GF-D8 (cell line): ENCODE measurements around the gene WWOX.

Experiments used
- DNase-seq: peaks from one replicate; lab custom pipeline; 2025; lab: John Stamatoyannopoulos, UW

Gene WWOX

DNA sequence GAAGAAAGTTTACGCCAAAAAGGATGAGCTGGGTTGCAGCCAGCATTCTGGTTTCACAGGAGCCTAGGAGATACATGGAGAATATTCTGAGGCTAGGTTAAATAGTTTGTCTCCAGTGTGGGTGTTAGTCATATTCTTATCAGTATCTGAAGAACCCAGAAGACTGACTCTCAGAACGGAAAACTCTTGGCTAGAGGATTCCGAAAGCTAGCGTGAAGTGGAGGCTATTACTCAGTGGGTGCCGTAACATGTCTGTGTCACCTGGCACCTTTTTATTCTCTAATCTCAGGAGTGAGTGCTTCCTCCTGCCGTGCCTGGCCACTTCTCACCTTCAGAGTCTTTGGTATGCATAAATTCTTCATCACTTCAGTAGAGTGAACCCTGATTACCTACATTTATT lies 199.5 kb downstream of the WWOX start:
- DNase-seq: no peak

DNA sequence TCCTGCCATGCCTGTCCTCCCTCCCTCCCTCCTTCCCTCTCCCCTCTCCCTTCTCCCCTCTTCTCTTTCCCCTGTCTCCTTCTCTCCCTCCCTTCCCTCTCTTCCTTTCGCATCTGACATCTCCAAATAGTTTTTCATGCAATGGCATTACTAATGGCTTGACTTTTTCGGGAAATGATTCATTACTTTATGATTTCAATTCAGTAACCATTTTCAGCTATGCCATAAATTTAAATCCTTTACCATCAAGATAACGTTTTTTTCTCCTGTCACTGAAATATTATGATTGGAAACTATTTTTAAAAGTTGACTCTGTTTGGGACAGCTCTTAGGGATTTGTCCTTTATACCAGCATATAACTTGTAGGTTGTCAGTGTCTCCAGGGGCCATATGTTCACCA lies 201.0 kb downstream of the WWOX start:
- no peak for DNase-seq

DNA sequence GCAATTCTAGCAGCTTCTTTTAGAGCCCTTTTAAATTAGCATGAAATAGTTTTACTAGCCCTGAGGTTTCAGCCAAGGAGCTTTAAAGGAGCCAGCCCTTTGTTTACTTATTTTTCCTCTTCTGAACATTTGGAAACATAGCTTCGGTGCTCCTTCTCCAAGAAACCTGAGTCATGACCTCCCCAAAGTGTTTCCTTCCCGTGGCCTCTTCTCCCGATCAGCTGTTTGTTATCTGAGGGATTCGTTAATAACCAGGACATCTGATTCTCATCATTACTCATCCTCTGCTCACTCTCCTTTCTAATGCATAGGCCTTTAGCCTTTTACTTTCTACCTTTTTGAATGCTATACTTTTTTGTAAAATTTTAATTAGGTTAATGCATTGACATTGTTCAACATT lies 204.5 kb downstream of the WWOX start:
- DNase-seq: no peak

DNA sequence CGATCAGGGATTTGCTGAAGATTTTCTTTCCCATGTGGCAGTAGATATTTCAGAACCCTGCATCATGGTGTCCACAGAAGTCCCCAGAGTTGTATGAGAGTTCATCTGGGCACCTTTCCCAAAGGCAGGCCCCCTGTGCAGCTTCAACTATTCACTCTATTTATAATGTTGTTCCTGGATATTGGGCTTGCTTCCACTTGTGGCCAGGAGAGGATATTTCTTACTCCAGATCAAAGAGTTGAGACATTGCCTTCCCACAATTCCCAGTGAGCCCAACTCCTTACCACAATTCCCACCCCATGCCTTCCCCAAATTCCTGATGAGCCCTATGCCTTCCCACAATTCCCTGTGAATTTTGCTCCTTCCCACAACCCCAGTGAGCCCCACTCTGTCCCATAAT lies 206.9 kb downstream of the WWOX start:
- DNase-seq: no peak

DNA sequence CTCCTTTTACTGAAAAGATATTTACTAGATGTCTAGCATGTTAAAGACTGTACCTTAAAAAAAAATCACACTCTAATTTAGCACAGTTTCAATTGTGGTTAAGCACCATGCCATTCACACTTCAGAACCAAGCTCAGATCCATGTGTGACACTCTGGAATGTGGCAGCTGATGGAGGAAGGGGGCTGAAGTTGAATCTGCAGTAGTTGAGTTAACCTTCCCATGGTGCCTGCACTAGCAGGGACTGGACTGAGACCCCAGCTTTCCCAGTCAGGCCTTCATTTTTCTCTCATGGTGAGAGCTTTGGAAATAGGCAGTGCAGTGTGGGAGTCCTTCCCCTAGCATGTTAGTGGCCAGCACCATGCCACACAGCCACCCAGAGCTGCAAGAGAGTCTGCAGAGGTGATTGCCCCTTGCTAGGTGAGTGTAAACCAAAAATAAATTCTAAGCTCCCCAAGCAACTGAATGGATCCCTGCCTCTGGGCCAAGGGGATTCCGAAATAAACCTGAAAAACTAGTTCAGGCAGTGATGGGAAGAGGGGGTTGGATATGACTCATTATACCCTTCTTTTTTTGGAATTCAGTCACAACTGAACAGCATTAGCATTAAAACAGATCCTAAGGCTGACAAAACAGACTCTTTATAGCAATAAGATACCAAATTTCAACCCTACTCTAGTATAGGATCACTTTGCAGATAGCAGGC lies 208.5 kb downstream of the WWOX start:
- DNase-seq: no peak

DNA sequence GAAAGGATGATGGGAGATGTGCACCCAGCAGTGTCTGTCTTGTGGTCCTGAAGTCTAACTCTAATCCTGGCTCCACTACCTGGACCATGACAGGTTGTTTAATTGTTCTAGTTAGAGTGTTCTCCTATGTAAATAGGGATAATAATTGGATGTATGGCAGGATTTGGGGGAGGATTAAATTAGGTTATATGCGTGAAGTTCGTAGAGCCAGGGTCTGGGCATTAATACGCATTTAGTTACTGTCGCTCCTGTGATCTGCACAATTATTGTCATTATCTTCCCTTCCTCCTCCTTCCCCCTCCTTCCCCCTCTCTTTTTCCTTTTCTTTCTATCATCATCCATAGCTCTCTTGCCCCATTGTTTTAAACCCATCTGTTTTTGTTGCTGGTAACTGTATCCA lies 210.3 kb downstream of the WWOX start:
- no peak for DNase-seq

DNA sequence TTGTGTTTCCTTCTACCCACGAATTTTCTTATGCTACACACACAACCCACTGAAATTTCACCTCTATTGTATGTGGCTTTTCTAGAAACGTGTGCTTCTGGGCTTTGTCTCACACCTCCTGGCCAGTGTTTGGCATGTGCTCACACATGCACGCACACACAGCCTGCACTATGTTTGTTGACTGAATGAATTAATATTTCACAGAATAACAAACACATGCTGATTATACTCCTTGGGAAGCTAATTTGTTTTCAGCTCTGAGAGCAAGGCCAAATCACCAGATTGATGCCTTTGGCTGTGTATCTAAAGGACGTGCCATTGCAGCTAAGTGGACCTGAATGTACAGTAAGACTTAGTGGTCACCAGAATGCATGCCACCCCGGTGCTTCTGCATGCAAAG lies 210.7 kb downstream of the WWOX start:
- no peak for DNase-seq

DNA sequence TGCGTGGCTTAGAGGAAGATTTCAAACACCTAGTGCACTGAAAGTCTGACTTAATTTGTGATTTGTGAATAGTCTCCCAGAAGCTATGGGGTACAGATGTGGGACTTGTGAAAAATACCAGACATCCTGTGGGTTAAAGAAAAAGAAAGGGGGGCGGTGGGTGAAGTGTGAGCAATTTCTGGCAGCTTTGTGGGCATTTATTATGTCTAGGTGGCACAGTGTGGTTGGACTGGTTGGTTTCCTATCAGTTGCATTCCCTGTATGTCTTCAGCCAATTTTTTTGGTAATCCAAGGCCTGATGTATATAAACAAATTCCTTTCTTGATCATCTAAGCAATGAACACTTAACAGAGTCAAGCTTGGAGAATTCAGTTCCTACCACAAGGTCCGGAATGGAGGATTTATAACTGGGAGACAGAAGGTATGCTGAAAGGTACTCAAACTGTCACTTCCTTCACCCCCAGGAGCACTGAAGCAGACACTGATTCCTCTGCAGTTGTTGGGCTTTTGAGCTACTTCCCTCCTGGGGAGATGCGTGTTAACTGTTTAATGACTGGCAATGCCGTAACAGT lies 211.6 kb downstream of the WWOX start:
- no peak for DNase-seq

DNA sequence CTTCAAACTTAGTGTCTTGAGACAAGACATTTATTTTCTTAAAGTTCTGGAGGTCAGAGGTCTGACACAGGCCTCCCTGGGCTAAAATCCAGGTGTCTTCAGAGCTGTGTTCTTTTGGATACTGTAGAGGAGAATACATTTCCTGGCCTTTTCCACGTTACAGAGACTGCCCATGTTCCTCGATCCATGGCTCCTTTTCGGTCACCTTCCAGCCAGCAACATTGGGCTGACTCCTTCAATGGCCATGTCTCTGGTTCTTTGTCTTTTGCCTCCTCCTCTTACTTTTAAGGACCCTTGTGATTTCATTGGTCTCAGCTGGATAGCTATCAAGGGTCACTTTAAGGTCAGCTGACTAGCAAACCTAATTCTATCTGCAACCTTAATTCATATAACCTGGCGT lies 212.4 kb downstream of the WWOX start:
- no peak for DNase-seq

DNA sequence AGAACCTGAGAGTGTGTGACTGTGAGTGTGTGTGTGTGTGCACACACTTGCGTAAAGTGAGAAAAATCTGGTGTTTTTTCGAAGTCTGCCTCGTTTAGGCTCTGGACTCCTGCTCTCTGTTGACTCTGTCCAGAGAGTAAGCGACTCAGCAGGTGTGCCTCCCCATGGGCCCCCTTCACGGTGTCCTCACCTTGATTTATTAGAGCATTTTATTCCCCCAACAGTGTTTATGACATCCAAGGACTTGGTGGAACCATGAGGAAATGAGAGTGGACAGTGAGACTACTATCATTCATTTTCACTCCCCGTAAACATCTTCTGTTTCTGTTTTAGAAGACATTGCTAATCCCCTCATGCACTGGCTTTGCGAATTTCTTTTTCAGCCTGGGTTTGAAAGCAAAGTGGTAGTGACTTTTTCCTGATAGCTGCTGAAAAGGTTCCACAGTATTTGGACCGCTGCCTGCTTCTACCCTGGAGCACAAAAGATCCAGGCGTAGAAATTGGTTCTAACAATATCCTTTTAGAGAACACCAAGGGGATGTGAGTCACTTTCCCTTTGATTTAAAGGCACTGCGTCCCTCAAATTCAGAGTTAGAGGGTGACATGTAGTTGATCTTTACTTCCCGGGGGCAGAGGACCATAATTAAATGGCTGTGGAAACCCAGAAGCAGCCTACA lies 218.2 kb downstream of the WWOX start:
- no peak for DNase-seq

DNA sequence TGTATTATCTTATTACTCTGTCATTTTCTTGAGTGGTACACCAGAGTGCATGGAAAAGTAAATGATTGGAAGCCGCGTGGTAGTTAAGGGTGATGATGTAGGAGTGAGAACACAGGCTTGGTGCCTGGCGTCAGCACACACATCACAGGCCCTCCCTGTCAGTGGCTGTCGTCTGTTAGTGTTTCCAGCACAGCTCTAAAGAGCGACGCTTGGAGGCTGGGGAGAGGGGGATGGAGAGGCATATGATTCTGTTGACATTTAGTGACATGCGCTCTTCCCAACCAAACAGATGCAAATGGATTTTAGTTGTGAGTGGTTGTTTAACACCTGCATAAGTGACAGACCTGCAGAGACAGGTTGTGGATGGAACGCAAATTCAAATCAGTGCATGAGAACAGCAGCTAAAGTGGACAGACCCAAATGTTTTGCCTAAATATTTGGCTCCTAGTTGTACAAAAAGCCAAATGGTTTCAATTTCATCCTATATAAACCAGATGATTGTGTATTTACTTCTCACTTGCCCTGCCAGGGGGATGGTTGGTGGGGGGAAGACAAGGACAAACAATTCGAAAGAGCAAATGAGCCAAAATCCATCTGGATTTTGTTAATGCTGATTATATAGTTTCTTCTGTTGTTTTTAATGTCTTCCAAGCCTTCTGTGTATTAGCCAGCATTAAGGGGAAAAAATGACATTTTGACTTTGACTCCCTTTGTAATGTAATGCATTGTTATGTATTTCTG lies 222.3 kb downstream of the WWOX start:
- DNase-seq: no peak

DNA sequence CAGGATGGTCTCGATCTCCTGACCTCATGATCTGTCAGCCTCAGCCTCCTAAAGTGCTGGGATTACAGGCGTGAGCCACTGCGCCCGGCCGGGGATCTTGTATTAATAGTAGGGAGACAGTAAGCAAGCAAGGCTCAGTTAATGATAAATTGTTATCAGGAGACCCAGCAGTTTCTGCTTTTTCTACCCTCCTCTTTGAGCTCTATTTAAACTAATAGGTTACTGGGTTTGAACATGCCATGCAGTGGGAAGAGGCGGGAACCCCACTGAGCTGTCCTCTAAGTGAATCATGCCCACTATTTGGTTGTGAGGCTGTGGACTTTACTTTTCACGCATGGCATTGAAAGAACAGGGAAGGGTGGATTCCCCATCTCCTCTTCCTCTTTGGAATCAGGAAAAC lies 223.9 kb downstream of the WWOX start:
- no peak for DNase-seq

DNA sequence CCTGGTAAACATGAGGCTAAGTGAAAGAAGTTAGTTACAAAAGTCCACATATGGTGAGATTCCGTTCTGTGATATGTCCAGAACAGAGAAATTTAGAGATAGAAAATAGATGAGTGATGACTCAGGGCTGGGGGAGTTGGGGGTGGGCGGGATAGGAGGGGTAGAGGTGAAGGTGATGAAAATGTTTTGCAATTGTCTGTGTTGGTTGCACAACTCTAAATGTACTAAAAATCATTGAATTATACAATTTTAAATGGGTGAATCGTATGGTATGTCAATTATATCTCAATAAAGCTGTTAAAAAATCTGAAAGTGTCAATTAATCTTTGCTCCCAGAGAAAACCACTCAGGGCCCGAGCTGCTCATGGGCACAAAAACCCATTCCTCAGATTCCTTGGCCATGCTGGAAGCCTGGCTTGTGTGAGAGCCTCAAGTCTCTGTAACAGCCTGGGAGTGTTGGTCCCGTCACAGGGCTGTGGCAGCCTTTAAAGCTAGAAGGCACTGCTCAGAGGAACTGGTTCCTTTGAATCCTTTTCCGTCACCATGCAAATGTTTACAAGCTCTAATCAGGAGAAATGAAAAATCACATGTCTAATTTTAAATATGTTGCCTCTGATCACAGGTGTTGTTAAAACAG lies 225.3 kb downstream of the WWOX start:
- DNase-seq: no peak

DNA sequence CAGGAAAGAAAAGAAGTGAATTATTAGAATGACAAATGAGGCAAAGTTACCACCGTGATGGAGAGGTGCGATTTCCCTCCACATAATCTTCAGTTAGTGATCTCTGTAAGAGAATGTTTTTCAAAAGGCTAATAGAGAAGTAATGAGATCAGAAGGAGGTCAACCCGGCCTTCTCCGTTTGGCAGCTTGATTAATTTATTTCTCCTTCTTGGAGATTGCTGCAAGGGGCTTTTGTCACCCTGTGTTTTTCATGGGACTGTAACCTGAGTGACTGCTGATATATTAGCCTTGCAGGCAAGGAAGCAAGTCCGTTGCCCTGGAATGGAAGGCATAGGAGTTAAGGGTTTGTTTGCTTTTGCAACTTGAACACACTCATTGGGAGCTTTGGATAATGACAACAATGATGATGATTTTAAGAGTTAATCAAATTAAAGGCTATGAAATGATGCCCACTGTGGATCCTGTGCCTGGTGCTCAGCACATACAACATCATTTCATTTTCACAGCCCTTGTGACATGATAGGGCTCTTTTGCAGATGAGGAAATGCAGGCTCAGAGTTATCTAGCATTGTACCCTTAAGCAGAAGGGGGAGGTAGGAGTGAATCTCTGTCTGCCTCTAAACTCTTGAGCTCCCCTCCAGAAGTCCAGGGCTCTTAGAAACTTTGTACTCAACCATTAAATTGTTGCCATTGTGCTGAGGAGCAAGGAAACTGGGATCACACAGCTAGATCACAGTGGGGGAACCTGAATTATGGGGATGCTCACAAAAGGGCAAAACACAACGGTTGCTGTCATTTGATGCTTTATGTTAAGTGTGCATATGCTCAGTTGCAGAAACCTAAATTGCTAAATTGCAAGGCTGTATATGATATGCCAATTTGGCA lies 226.3 kb downstream of the WWOX start:
- DNase-seq: no peak

DNA sequence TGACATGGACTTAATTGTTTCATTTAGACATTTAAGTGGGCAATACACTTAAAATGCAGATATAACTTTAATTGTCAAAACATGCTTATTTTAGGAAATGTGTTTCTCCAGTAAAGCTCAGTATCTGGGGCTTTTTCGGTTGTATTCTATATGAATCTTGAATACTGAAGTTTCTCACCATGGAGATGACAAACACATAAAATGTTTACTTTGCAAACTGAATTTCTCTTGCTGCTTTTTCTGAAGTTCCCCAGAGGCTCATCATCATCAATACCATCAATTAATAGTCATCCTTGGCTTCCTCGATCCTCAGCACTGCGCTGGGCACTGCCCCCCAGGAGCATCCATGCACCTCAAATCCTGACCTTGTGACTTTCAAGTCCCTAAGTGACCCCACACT lies 227.3 kb downstream of the WWOX start:
- DNase-seq: no peak

DNA sequence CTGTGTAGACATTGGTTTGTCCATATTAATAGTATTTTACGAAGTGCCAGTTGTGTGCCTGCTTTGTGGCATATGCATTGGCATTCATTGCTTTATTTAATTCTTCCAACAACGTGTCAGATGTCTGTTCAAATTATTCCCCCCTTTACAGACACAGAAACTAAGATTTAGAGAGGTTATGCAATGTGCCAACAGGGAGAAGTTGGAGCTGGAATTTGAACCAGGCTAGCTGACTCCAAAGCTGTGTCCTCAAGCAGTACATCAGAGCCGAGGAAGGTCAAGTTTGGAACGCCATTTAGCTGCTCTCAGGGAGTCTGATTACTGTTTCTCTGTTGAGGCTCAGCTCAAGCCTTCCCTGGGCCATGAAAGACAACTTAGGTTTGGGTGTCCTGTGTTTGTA lies 232.3 kb downstream of the WWOX start:
- no peak for DNase-seq

DNA sequence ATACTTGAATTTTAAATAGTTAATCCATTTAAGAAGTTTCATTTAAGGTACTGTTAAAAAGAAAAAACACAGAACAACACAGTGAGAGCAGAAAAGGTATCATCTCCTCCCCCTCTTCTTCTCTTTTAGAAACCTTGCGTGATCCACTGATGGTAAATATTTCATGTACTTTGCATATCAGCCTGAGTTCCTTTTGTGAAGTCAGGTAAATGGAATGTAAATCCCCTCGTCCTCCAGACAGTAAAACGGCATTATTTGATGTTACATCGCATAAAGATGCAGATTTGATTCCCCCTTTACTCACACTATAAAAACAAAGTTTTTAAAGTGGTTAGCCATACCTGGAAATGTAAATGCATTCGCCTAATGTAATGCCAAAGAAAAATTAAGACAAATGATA lies 234.4 kb downstream of the WWOX start:
- no peak for DNase-seq

DNA sequence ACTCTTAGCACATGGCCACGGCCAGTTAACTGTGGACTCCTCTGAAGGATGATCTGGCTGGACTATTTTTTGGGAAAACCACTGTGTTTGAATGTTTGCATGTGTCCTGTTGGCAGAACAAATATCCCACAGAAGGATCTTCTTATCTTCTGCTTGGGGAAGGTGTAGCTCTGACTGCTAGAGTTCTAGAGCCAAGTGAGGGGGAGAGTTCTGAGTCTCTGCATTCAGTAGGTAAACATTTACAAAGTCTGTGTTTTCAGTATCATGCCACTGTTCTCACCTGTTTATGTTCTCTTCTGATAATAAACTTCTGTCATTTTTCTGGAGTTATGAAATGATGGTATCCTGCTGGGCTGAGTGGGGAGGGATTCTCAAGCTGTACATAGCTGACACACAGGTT lies 241.1 kb downstream of the WWOX start:
- no peak for DNase-seq

DNA sequence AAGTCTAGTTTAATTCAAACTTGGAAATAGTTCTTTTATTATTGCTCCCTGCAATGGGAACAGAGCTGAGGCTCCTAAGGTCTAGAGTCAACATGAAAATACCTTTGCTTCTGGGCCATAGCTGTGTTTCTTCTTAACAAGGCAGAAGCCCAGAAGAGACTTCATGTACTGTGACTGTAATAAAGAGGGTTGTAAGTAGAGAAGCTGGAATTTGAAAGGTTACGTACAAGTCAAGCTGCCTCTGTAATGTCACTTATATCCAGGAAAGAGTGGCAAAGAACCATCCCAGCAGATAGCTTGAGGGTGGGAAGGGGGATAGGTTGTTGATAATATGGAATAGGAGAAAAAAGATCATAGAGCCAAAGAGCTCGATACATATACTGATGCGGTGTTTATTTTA lies 248.6 kb downstream of the WWOX start:
- no peak for DNase-seq

DNA sequence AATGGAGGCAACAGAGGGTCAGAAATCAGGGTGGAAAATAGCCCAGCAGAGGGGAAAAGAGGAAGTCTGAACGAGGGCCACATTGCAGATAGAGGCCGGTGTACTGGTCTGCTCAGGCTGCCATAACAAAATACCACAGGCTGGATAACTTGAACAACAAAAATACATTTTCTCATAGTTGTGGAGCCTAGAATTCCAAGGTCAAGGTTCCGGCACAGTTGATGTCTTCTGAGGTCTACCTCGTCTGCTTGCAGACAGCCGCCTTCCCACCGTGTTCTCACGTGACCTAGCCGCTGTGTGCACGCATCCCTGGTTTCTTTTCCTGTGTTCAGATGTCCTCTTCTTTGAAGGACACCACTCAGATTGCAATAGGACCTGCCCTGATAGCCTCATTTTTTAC lies 249.4 kb downstream of the WWOX start:
- DNase-seq: no peak

DNA sequence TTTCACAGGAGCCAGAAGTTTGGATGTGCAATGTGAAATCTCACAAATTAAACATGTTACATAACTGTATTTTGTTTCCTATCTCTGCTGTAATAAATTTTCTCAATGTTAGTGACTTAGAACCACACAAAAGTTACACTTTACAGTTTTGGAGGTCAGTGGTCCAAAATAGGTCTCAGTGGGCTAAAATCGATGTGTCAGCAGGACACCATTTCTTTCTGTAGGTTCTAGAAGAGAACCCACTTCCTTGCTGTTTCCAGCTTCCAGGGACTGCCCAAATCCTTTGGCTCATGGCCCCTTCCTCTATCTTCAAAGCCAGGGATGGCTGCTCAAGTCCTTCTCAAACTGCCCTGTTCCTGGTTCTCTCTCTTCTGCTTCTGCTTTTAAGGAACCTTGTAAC lies 252.7 kb downstream of the WWOX start:
- no peak for DNase-seq
